Stimulated activated CD8-positive, alpha-beta memory T cell treated with anti-CD3 and anti-CD28 coated beads, Interleukin-7, amount 100 ng/mL, for 24 hours (primary cell): ENCODE measurements around the gene KLHL35.
"Not testable (repeated sequence)": the region's sequence is repeated elsewhere in the genome, so short reads cannot be mapped to it uniquely, and the experiment has no call there.

Experiments used
- DNase-seq: peaks from one replicate; pipeline ENCODE4 v3.0.0-alpha.2; 2020; ENCODE audit warnings: low read depth

Gene KLHL35

GRCh38 chr11:75388386-75389275 lies 44.4 kb downstream of the KLHL35 start:
- peak; percentile 41 for DNase-seq

- no peak for DNase-seq
These were observed 45.2 kb downstream of the KLHL35 start for GRCh38 chr11:75387736-75388294.

GRCh38 chr11:75386942-75387630 lies 45.9 kb downstream of the KLHL35 start:
- no peak for DNase-seq

- peak; percentile 55 for DNase-seq
These were observed 48.4 kb downstream of the KLHL35 start for GRCh38 chr11:75384438-75385080.

DNA sequence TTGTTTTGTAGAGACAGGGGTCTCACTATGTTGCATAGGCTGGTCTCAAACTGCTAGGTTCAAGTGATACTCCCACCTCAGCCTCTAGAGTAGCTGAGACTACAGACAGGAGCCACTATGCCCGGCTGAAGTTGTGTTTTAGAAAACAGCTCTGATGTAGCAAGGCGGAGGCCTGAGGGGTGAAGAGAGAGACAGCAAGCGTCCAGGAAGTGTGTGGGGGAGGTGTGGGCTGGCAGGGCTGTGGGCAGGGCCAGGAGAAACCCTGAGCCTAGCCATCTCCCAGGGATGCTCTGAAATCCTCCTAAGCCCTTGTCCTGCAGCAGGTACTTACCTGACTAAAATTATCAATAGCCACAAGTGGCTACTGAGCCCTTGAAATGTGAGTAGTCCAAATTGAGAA lies 49.8 kb downstream of the KLHL35 start:
- DNase-seq = no peak

- DNase-seq = no peak
These were observed 52.1 kb downstream of the KLHL35 start for GRCh38 chr11:75380716-75381420.

DNA sequence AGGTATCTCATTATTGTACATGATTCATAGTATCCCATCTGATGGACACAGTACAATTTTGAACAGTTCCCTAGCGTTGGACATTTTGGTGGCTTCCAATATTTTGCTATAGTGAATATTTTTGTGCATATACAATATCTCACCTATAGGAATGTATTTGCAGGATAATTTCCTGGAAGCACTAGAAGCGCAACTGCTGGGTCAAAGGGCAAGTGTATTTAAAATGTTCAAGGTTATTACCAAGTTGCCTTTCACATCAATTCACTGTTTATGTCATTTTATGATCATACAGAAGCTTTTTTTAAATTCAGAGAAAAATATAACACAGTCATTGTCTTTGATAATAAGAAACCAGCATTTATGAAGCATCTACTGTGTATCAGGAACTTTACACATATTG lies 52.8 kb downstream of the KLHL35 start:
- no peak for DNase-seq

DNA sequence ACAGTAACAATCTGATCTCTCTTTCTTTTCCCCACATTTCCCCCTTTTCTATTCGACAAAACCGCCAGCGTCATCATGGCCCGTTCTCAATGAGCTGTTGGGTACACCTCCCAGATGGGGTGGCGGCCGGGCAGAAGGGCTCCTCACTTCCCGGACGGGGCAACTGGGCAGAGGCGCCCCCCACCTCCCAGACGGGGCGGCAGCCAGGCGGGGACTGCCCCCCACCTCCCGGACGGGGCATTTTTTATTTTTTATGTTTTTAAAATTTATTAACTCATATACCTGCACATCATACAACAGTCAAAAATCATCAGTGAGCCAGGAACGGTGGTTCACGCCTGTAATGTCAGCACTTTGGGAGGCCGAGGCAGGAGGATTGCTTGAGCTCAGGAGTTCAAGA lies 54.2 kb downstream of the KLHL35 start:
- DNase-seq = not testable (repeated sequence)

- no peak for DNase-seq
These were observed 56.8 kb downstream of the KLHL35 start for GRCh38 chr11:75376175-75376574.

- DNase-seq = no peak
These were observed 57.4 kb downstream of the KLHL35 start for GRCh38 chr11:75375626-75376025.

DNA sequence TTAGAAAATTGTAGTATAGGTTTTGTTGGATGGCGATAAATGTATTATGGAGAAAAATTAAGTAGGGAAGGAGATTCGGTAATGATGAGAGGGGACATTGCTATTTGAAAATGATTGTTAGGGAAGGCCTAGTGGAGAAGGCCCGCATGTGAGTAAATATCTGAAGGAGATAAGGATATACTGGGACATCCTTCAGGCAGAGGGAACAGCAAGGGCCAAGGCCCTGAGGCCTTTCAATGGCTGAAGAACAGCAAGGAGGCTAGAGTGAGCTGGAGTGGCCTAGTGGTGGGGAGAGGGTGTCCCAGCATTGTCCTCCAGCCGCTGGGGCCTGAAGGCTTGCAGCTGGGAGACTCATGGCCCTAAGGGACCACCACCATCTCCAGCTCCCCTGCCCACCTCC lies 58.4 kb downstream of the KLHL35 start:
- no peak for DNase-seq

DNA sequence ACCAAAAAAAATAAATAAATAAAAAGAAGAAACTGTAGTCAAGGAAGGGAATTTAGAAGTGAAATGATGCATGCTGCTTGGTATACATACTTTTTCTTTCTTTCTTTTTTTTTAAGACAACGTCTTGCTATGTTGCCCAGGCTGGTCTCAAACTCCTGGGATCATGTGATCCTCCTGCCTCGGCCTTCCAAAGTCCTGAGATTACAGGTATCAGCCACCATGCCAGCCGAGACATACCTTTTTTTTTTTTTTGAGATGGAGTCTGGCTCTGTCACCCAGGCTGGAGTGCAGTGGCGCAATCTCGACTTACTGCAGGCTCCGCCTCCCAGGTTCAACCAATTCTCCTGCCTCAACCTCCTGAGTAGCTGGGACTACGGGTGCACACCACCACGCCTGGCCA lies 59.8 kb downstream of the KLHL35 start:
- no peak for DNase-seq
